ENCODE results near the gene AGAP5. TPM values are rescaled to one million over a fixed set of nuclear protein-coding genes. Genes with fewer than 3 reads are reported as not detected.

AGAP5 gene
- total and polyA plus RNA-seq, 2 donors (not counting 1 experiment from before 2014, with no cell fraction given), result 11.5 to 12.9 TPM

- Histone ChIP-seq H3K27me3 (replicated peaks in 1 of 4; ENCODE audit: control extremely low read depth in 1 of 4, control insufficient read depth in 3 of 4, insufficient read depth in 4 of 4, low read length in 3 of 4) (no peaks in the 10 kb centered on the region), H2AFZ (ENCODE audit: insufficient read depth, low read depth, low read length, poor library complexity, severe bottlenecking) (peak within 1 kb of the TSS; percentile 98), H3K9me3 (ENCODE audit: control extremely low read depth in 1 of 3, control insufficient read depth in 2 of 3, insufficient read depth in 1 of 3, low read length in 2 of 3) (no peaks in the 10 kb centered on the region), H3K27ac (ENCODE audit: low read length in 2 of 2) (peak within 1 kb of the TSS; percentile 88 to 99), H3K36me3 (replicated peaks in 1 of 2; ENCODE audit: control extremely low read depth in 1 of 2, control insufficient read depth in 1 of 2, extremely low read depth in 1 of 2, insufficient read depth in 2 of 2, low read length in 1 of 2) (peaks cover under 1 to 11% of the 10 kb centered on the region in 2 experiments), H3K79me2 (ENCODE audit: control insufficient read depth, insufficient read depth, low read length) (peaks cover 78% of the 10 kb centered on the region), H3K9ac (ENCODE audit: low read length) (peak within 1 kb of the TSS; percentile 98), H3K4me3 (ENCODE audit: control extremely low read depth in 1 of 5, extremely low read depth in 1 of 5, insufficient read depth in 1 of 5, low read depth in 2 of 5, low read length in 4 of 5) (peak within 1 kb of the TSS; percentile 89 to 99 (median 95)), H3K4me2 (replicated peaks; ENCODE audit: low read depth, low read length, poor library complexity, severe bottlenecking) (peak within 1 kb of the TSS; percentile 81), H4K20me1 (ENCODE audit: control insufficient read depth, insufficient read depth, low read length, poor library complexity, severe bottlenecking) (no peaks in the 10 kb centered on the region), H3K4me1 (ENCODE audit: control insufficient read depth in 2 of 2, insufficient read depth in 2 of 2, low read length in 2 of 2) (peaks cover 18 to 24% of the 10 kb centered on the region in 2 donors)
- peaks cover 35% of the 10 kb centered on the region for H3K4me1 Mint-ChIP-seq
- H3K27ac Mint-ChIP-seq, result peak within 1 kb of the TSS; percentile 100
- TF ChIP-seq EZH2 (IDR thresholded peaks at IDR 0.05; ENCODE audit: borderline replicate concordance, insufficient read depth, low read depth, low read length, poor library complexity, severe bottlenecking), result no peak
- TF ChIP-seq CTCF (IDR thresholded peaks at IDR 0.05), result no peak
- H3K9me3 Mint-ChIP-seq (ENCODE audit: insufficient read depth), result no peaks in the 10 kb centered on the region
- CTCF ChIA-PET, result interaction anchor here (0.7 to 3.4 kb wide), 5 partner anchors 13 to 136 kb away, joined by 3 to 19 read pairs (median 4); a partner anchor contains a TSS
- no peaks in the 10 kb centered on the region for H3K27me3 Mint-ChIP-seq
- intact Hi-C loops (cut with micrococcal nuclease), result loop anchor here (1.0 to 5.0 kb wide), 7 partner anchors 14 to 577 kb away; partner anchors contain the start of genes ECD, FAM149B1, NDST2 and PPP3CB
- under 1% methylated on average over 31 of the region's 36 CpGs for WGBS (ENCODE audit: insufficient coverage)
- ATAC-seq (ENCODE audit: low read depth) (peak; percentile 94), DNase-seq (peak; percentile 99)
- H3K4me3 Mint-ChIP-seq, result peak within 1 kb of the TSS; percentile 100
- POLR2A ChIA-PET, result interaction anchor here (0.9 to 3.5 kb wide), 5 partner anchors 14 to 42 kb away, joined by 5 to 31 read pairs (median 10); partner anchors contain the start of genes CHCHD1 and ZSWIM8
Observed at GRCh38 chr10:73743905-73744663, 46.2 kb upstream of the AGAP5 start, which contains the start of gene SEC24C. SEC24C (plus strand) TSS chr10:73744372; CDS start chr10:73746833, 2,461 bp downstream.

Data from B cell (primary cell).